ENCODE data around the gene POTEF.
"Not testable (repeated sequence)": the region's sequence is repeated elsewhere in the genome, so short reads cannot be mapped to it uniquely, and the experiment has no call there.

POTEF gene

DNA sequence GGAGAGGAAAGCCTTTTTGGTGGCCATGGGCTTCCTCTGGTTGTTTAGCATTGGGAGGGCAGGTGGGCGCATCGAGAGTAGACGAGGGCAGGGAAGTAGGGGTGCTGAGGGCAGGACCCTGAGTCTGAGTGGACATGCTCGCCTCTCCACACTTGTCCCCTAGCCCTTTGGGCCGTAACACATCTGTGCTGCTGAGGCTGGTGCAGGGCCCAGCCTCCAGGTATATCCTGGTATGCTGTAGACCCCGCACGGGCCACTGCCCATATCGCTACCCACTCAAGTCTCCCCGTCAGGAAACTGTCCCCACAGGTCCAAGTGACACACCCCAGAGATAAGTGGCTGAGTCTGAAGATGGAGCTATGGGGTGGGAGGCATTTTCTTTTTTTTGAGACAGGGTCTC lies 29.6 kb upstream of the POTEF start:
- Histone ChIP-seq H3K9me3 (ENCODE audit: low read length) (no peaks in the 10 kb centered on the region), H3K9ac (ENCODE audit: low read length) (no peak overlapping the region), H3K36me3 (ENCODE audit: insufficient read depth, low read length) (peaks cover 9% of the 10 kb centered on the region), H3K4me1 (ENCODE audit: insufficient read depth, low read length) (no peaks in the 10 kb centered on the region), H3K4me3 (ENCODE audit: low read depth in 1 of 2, low read length in 2 of 2) (no peak overlapping the region), H3K27me3 (ENCODE audit: control insufficient read depth in 1 of 2, insufficient read depth in 2 of 2, low read length in 2 of 2) (no peaks in the 10 kb centered on the region), H3K27ac (ENCODE audit: low read depth, low read length) (no peak overlapping the region)

DNA sequence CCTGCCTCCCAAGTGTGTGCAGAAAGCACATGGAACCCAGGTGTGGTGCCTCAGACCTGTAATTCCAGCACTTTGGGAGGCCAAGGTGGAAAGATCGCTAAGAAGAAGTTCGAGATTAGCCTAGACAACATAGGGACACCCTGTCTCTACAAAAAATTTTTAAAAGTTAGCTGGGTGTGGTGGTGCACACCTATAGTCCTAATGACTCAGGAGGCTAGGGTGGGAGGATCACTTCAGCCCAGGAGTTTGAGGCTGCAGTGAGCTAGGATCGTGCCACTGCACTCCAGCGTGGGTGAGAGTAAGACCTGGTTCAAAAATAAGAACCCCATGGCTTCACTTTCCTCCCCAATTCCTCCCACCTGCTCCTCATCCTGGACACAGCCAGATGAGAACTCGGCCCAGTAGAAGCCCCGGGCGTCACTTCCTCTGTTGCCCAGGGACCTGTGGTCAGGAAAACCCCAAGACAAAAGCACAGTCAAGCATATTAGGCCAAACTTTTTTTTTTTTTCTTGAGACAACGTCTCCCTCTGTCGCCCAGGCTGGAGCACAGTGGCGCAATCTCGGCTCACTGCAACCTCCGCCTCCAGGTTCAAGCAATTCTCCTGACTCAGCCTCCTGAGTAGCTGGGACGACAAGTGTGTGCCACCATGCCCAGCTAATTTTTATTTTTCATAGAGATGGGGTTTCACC lies 28.9 kb upstream of the POTEF start:
- not testable (repeated sequence) for H3K4me1 ChIP-seq (ENCODE audit: insufficient read depth, low read length); H3K9ac ChIP-seq (ENCODE audit: low read length); H3K27ac ChIP-seq (ENCODE audit: low read depth, low read length); H3K9me3 ChIP-seq (ENCODE audit: low read length); H3K4me3 ChIP-seq (ENCODE audit: low read depth in 1 of 2, low read length in 2 of 2); H3K27me3 ChIP-seq (ENCODE audit: control insufficient read depth in 1 of 2, insufficient read depth in 2 of 2, low read length in 2 of 2); H3K36me3 ChIP-seq (ENCODE audit: insufficient read depth, low read length)

DNA sequence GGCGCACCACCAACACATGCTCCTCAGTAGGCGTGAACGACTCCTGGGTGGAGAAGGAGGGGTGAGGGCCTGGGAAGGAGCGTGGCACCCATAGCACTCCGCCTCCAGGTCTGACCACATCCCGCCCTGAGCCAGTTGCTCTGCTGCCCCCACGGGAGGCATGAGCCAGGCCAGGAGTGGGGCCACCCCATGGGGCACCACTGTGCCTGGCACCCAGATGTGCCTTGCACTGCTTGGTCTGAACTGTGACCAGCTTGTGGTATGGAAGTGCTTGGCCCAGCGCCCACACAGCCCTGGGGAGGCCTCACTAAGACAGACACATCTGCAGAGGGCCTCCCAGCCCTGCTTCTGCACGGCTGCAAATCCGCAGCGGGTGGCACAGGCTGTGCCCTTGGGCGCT lies 28.3 kb upstream of the POTEF start:
- H3K27ac ChIP-seq (ENCODE audit: low read depth, low read length); H3K9me3 ChIP-seq (ENCODE audit: low read length); H3K36me3 ChIP-seq (ENCODE audit: insufficient read depth, low read length); H3K4me3 ChIP-seq (ENCODE audit: low read depth in 1 of 2, low read length in 2 of 2); H3K9ac ChIP-seq (ENCODE audit: low read length); H3K27me3 ChIP-seq (ENCODE audit: control insufficient read depth in 1 of 2, insufficient read depth in 2 of 2, low read length in 2 of 2); H3K4me1 ChIP-seq (ENCODE audit: insufficient read depth, low read length): not testable (repeated sequence)

DNA sequence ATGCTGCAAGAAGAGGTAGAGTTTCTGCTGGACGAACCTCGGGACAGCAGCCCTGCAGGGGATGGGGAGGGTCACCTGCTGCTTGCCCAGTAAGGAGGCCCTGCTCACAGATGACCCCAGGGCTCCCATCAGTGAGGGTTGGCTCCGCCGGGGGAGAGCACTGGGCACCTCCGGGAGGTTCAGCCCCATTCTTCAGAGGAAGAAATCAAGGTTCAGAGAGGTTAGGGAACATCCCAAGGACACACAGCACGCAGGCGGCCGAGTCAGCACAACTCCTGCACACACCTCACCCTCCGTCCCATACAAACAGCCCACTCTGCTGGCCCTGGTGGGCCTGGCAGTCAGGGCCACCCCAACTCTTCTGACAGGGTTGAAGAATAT lies 27.6 kb upstream of the POTEF start:
- H3K4me1 ChIP-seq (ENCODE audit: insufficient read depth, low read length), result no peaks in the 10 kb centered on the region
- no peak overlapping the region for H3K9ac ChIP-seq (ENCODE audit: low read length)
- no peaks in the 10 kb centered on the region for H3K36me3 ChIP-seq (ENCODE audit: insufficient read depth, low read length)
- H3K27ac ChIP-seq (ENCODE audit: low read depth, low read length), result no peak overlapping the region
- no peaks in the 10 kb centered on the region for H3K9me3 ChIP-seq (ENCODE audit: low read length)
- H3K27me3 ChIP-seq (ENCODE audit: control insufficient read depth in 1 of 2, insufficient read depth in 2 of 2, low read length in 2 of 2), result no peaks in the 10 kb centered on the region
- no peak overlapping the region for H3K4me3 ChIP-seq (ENCODE audit: low read depth in 1 of 2, low read length in 2 of 2)

DNA sequence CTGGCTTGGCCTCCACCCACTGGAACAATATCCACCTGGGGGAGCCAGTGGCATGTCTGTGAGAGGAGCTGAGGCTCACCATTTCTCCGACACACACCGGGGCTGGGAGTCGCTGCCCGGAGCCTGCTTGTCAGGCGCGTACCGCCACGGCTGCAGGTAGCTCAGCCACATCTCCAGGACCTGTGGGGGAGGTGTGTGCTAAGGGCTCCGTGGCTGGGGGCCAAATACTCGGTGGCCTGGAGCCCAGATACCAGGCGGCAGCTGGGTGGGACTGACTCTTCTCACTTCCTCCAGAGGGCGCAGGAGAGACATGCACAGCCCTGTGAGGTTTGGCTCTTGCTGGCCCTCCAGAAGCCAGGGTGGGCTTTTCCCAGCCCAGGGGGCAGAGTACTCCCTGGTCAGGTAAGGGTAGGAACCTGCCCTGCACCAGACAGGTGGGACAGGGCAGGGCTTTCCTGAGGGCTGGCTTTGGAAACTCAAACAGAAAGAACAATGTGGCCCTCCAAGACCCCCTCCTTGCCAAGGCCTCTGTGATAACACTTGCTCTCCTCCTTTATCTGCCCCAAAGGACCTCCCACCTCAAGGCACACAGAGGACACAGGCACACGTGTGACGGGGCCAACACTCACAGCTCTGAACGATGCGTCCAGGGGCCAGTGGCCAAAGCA lies 27.1 kb upstream of the POTEF start:
- not testable (repeated sequence) for H3K9ac ChIP-seq (ENCODE audit: low read length); H3K27me3 ChIP-seq (ENCODE audit: control insufficient read depth in 1 of 2, insufficient read depth in 2 of 2, low read length in 2 of 2); H3K27ac ChIP-seq (ENCODE audit: low read depth, low read length); H3K4me3 ChIP-seq (ENCODE audit: low read depth in 1 of 2, low read length in 2 of 2); H3K36me3 ChIP-seq (ENCODE audit: insufficient read depth, low read length); H3K4me1 ChIP-seq (ENCODE audit: insufficient read depth, low read length); H3K9me3 ChIP-seq (ENCODE audit: low read length)

DNA sequence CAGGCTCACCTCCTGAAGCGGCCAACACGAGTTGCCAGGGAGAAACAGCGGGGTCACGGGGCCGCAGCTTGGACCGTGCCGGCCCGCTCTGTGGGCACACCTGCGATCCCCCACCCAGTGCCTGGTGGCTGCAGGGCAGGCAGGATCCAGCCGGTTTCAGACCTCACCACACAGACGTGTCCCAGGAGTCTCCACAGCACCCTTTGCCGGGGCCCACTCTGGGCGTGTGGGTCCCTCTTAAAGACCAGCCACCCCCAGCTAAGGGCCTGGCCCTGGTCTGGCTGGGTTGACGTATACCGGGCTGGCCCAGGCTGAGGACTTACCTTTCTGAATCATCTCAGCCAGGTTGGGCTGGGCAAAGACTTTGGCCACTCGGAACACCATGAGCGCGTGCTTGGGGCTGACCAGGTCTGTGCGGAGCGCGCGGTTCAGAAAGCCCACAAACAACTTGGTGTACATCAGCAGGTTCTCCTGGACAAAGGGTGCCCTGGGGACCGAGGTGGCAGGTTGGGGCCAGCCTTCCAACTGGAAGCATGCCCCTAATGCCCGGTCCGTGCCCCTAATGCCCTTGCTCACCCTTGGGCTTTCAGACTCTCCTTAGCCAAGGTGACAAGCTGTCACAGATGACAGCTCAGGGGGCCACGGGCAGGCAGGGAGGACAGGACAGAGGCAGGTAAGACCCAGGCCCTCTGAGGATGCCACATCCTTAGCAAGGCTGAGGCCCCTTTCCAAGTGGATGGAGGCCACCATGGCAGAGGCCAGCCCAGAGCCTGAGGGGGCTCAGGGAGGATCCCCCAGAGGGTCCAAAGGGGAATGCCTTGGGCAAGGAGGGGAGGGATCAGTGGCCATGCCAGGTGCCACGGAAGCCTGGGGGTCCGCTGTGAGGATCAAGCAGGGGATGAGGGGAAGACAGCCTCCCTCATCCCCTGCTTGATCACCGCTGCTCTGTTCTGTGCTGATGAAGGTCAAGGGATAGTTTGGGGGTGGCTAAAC lies 26.0 kb upstream of the POTEF start:
- Histone ChIP-seq H3K27me3 (ENCODE audit: control insufficient read depth in 1 of 2, insufficient read depth in 2 of 2, low read length in 2 of 2) (no peaks in the 10 kb centered on the region), H3K27ac (ENCODE audit: low read depth, low read length) (no peak overlapping the region), H3K4me1 (ENCODE audit: insufficient read depth, low read length) (no peaks in the 10 kb centered on the region), H3K36me3 (ENCODE audit: insufficient read depth, low read length) (no peaks in the 10 kb centered on the region), H3K4me3 (ENCODE audit: low read depth in 1 of 2, low read length in 2 of 2) (no peak overlapping the region), H3K9ac (ENCODE audit: low read length) (no peak overlapping the region), H3K9me3 (ENCODE audit: low read length) (no peaks in the 10 kb centered on the region)

DNA sequence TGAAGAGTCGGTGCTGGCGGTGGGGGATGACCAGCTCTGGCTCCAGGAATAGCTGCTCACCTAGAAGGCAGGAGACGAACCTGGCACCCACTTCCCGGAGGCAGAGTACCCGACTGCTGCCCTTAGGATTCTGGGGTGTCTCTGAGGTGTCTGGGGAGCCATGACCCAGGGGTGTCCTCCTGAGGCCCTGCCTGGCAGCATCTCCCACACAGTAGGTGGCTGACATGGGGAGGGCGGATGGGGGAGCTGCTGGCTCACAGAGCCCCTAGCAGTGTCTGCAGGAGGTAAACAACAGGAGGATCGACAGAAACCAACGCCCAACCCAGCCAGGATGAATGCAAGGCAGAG lies 25.4 kb upstream of the POTEF start:
- H3K36me3 ChIP-seq (ENCODE audit: insufficient read depth, low read length); H3K27me3 ChIP-seq (ENCODE audit: control insufficient read depth in 1 of 2, insufficient read depth in 2 of 2, low read length in 2 of 2); H3K9me3 ChIP-seq (ENCODE audit: low read length); H3K27ac ChIP-seq (ENCODE audit: low read depth, low read length); H3K9ac ChIP-seq (ENCODE audit: low read length); H3K4me3 ChIP-seq (ENCODE audit: low read depth in 1 of 2, low read length in 2 of 2); H3K4me1 ChIP-seq (ENCODE audit: insufficient read depth, low read length): not testable (repeated sequence)

DNA sequence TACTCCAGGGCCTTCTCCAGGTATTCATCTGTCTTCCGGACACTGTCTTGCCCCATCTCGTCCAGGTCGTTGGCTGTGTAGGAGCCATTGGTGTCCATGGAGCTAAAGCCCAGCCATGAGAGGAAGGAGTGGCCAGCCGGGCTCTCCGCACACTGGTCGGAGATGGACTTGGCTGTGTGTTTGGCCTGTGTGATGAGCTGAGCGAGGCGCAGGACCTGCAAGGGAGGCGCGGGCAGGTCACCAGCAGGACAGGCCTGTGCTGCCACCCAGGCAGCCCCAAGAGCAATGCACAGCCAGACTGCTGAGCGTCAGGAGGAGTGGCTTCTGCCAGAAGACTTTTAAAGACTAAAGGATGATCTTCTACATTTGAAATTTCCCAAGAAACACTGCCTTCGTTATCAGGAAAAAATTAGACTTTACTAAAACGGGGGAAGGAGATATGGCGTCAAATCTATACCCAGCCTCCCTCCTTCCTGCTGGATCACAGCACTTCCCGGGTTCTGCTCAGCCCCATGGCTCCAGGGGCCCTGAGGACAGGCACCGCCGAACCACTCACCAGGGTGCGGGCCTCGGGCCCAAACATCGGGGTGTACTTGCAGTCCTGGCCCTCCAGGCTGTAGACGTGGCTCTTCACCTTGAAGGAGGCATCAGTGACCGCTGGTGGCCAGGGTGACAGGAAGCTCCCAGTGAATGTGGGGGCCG lies 24.9 kb upstream of the POTEF start:
- H3K36me3 ChIP-seq (ENCODE audit: insufficient read depth, low read length), result not testable (repeated sequence)

DNA sequence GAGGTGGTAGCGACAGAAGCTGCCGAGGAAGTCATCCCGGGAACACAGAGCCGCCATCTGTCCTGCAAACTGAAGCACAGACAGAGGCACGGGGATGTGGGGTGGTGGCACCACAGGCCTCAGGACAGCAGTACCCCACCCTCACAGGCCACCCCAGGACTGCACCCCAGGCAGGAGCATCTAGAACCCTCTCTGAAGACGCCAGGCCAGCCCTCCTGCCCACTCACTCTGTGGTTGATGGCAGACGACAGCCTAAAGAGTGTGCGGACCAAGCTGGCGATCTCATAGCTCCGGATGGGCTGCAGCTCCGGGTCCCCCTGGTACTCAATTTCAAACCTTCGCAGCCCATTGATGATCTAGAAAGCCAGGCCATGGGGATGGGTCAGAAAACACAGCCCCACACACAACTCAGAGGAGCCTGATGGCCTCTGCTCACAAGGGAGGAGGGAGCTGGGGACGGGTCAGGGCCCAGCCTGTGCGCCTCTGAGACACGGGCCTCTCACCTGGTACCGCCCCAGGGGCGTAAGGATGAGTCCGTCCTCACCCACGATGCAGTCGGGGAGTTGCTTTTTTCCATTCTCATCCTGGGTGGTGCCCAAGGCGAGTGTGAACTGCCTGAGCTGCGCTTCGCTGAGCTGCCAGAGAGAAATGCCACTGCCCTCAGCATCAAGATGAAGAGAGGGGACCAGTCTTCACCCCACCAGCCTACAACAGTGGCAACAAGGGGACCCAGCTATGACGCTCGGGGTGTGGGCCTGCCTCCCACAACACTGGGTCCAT lies 24.0 kb upstream of the POTEF start:
- no peak overlapping the region for H3K4me3 ChIP-seq (ENCODE audit: low read depth in 1 of 2, low read length in 2 of 2)
- no peaks in the 10 kb centered on the region for H3K9me3 ChIP-seq (ENCODE audit: low read length)
- no peaks in the 10 kb centered on the region for H3K36me3 ChIP-seq (ENCODE audit: insufficient read depth, low read length)
- no peaks in the 10 kb centered on the region for H3K4me1 ChIP-seq (ENCODE audit: insufficient read depth, low read length)
- H3K27ac ChIP-seq (ENCODE audit: low read depth, low read length), result no peak overlapping the region
- no peak overlapping the region for H3K9ac ChIP-seq (ENCODE audit: low read length)
- no peaks in the 10 kb centered on the region for H3K27me3 ChIP-seq (ENCODE audit: control insufficient read depth in 1 of 2, insufficient read depth in 2 of 2, low read length in 2 of 2)

More for the DNA sequence above, 24.9 kb upstream of the POTEF start:
- not testable (repeated sequence) for H3K27me3 ChIP-seq (ENCODE audit: control insufficient read depth in 1 of 2, insufficient read depth in 2 of 2, low read length in 2 of 2); H3K4me1 ChIP-seq (ENCODE audit: insufficient read depth, low read length); H3K4me3 ChIP-seq (ENCODE audit: low read depth in 1 of 2, low read length in 2 of 2); H3K9ac ChIP-seq (ENCODE audit: low read length); H3K27ac ChIP-seq (ENCODE audit: low read depth, low read length); H3K9me3 ChIP-seq (ENCODE audit: low read length)

DNA sequence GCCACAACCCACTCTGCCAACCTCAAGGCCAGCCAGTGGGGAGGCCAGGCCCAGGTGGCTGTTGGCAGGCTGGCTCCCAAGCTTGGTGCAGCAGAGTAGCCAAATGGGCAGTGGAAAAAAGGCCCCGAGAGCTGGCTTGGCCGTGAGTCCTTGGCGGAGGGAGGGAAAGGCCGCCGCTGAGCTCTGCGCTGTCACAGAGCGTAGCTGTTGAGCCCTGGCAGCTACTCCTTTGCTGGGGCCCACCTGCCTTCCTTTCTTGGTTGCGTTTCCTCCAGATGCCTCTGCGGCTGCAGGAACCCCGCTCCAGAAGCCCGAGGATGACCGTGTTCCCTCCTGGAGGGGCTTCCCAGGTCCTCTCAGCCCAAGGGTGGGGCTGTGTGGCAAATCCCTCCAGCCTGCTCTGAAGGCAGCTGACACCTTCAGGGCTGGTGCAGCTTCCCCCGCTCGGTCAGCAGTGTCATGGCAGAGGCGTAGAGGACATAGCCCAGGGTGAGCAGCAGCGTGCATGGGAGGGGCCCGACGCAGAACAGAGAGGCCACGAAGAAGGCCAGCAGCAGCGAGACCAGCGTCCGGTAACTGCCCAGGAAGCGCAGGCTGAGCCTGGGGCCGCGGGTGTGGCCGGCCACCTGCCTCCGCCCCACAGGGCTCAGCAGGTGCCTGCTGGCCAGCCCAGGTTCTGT lies 23.3 kb upstream of the POTEF start:
- not testable (repeated sequence) for H3K27ac ChIP-seq (ENCODE audit: low read depth, low read length); H3K9ac ChIP-seq (ENCODE audit: low read length); H3K9me3 ChIP-seq (ENCODE audit: low read length); H3K4me3 ChIP-seq (ENCODE audit: low read depth in 1 of 2, low read length in 2 of 2); H3K4me1 ChIP-seq (ENCODE audit: insufficient read depth, low read length); H3K27me3 ChIP-seq (ENCODE audit: control insufficient read depth in 1 of 2, insufficient read depth in 2 of 2, low read length in 2 of 2); H3K36me3 ChIP-seq (ENCODE audit: insufficient read depth, low read length)

Data from muscle layer of colon (tissue), 2 donors.